Brain microvascular endothelial cell (primary cell): ENCODE results near the gene ATL1.

Experiments
- DNase-seq: peaks from one replicate; pipeline ENCODE4 v3.0.0-alpha.2; 2020
- H3K27ac ChIP-seq: fragments of 250-450 bp; sonication (Bioruptor Pico); 2 replicates; pipeline ENCODE4 v1.5.1; 2020; ENCODE audit warnings: mild to moderate bottlenecking, moderate library complexity
- H3K27me3 ChIP-seq: fragments of 250-450 bp; sonication (Bioruptor Pico); replicated peaks from 2 replicates; pipeline ENCODE4 v1.5.1; 2020; ENCODE audit warnings: mild to moderate bottlenecking
- H3K36me3 ChIP-seq: fragments of 250-450 bp; sonication (Bioruptor Pico); replicated peaks from 2 replicates; pipeline ENCODE4 v1.5.1; 2020; ENCODE audit warnings: mild to moderate bottlenecking
- H3K4me3 ChIP-seq: 2 replicates; pipeline ENCODE4 v1.5.1; 2011; ENCODE audit warnings: low read depth, mild to moderate bottlenecking, control low read depth, low read length, moderate library complexity
- in situ Hi-C: cut with HindIII; loops from 2 replicates; pipeline ENCODE4 v1.10.0; 2017; ENCODE audit warnings: low sequenced_read_pairs, low pct_ligation_motif_present
- TF ChIP-seq, protein P1 (sequence below): IDR thresholded peaks from 2 replicates; pipeline ENCODE4 v1.5.1; 2011; ENCODE audit warnings: low read depth, mild to moderate bottlenecking, moderate library complexity, low read length, control low read depth, inconsistent platforms; ENCODE audit errors: missing control alignments

The ATL1 gene

GRCh38 chr14:50666772-50667683 is 107.1 kb downstream of the ATL1 start:
- TF ChIP-seq, protein P1, sequence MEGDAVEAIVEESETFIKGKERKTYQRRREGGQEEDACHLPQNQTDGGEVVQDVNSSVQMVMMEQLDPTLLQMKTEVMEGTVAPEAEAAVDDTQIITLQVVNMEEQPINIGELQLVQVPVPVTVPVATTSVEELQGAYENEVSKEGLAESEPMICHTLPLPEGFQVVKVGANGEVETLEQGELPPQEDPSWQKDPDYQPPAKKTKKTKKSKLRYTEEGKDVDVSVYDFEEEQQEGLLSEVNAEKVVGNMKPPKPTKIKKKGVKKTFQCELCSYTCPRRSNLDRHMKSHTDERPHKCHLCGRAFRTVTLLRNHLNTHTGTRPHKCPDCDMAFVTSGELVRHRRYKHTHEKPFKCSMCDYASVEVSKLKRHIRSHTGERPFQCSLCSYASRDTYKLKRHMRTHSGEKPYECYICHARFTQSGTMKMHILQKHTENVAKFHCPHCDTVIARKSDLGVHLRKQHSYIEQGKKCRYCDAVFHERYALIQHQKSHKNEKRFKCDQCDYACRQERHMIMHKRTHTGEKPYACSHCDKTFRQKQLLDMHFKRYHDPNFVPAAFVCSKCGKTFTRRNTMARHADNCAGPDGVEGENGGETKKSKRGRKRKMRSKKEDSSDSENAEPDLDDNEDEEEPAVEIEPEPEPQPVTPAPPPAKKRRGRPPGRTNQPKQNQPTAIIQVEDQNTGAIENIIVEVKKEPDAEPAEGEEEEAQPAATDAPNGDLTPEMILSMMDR: no peak
- in situ Hi-C loops: no loop called here
- peak overlapping the region; percentile 77 for H3K4me3 ChIP-seq
- H3K36me3 ChIP-seq: peaks cover 2% of the 10 kb centered on the region
- DNase-seq: peak; percentile 58
- H3K27ac ChIP-seq: peak overlapping the region; percentile 90
- H3K27me3 ChIP-seq: no peaks in the 10 kb centered on the region

DNA sequence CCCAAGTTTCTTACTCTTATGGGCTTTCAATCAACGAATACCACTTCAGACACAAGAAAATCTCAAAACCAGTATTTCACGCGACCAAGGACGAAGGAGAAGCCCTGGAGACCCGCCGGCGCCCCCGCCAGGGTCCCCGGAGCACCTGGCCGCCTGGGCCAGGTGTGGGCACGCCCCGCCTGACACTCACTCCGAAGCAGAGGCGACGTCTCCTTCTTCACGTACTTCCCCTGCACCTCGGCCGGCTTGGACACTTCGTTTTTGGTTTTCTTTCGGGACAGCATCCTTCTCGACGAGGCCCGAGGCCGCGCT is 107.7 kb downstream of the ATL1 start:
- Histone ChIP-seq H3K36me3 (peaks cover 2% of the 10 kb centered on the region), H3K27ac (peak overlapping the region; percentile 90), H3K4me3 (peak overlapping the region; percentile 77), H3K27me3 (no peaks in the 10 kb centered on the region)
- TF ChIP-seq, protein P1: no peak
- DNase-seq: no peak
- in situ Hi-C loops: no loop called here

DNA sequence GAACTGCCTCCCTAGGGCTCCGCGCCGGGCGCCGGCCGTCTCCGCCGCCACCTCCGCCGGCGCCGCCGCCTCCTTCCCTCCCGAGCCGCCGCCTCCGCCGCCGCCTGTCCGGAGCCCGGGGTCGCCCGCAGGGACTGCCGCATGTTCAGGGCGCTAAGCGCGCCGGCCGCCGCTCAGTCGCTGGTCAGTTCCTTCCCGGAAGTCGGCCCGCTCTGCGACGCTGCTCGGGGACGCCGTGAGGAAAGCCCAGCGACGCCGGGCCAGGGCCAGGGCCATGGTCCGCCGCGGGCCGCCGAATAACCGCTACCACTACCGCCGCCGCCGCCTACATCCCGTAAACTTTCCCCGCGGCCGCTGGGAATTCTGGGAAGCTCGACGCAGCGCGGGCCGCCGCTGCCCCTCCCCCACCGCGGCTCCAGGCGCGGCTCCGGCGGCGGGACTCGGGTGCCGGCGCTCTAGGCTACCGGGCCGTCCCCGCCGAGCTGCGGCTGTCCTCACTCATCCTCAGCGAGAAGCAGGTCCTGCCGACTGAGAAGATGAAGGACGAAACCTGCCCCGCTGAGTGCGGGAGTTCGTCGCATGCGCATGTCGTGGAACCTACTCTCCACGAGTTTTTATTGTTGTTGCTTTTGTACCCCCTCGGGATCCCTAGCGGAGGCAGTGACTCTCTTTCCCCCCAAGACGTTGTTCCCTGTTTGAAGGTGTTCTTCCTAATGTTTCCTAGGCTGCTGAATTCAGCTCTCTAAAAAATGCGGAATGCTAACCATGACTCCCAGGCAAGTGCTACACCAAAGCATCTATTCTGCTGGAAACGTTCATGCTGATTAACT is 108.3 kb downstream of the ATL1 start, which contains the start of gene SAV1:
Gene SAV1, minus strand, starts transcription at position 311 of the 830 bp plus-strand sequence. CDS start 339 bp downstream, outside the sequence.
- H3K4me3 ChIP-seq: peak within 1 kb of the TSS; percentile 77
- in situ Hi-C loops: no loop called here
- TF ChIP-seq, protein P1: no peak
- peaks cover 2% of the 10 kb centered on the region for H3K36me3 ChIP-seq
- peak; percentile 68 for DNase-seq
- H3K27ac ChIP-seq: peak within 1 kb of the TSS; percentile 90
- no peaks in the 10 kb centered on the region for H3K27me3 ChIP-seq

DNA sequence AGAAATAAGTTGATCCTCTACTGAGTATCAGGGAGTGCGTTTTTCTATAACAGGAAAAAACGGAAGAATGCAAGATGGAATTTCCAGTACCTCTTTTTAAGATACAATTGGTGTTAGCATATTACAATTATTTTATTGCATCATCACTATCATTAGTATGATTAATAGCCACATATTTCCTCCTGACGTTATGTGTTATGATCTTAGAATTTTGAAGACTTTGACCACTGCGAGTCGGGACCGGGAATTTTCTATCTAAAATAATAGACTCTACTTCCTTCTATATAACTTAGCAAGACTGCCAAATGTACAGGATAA is 108.8 kb downstream of the ATL1 start:
- Histone ChIP-seq H3K27me3 (no peaks in the 10 kb centered on the region), H3K27ac (peak overlapping the region; percentile 90), H3K4me3 (peak overlapping the region; percentile 77), H3K36me3 (peaks cover 2% of the 10 kb centered on the region)
- DNase-seq: no peak
- in situ Hi-C loops: no loop called here
- TF ChIP-seq, protein P1: no peak

- Histone ChIP-seq H3K27me3 (no peaks in the 10 kb centered on the region), H3K36me3 (peaks cover 2% of the 10 kb centered on the region), H3K27ac (no peak overlapping the region), H3K4me3 (no peak overlapping the region)
- in situ Hi-C loops: no loop called here
- no peak for DNase-seq
- TF ChIP-seq, protein P1: no peak
Observed at GRCh38 chr14:50669441-50669986, 109.6 kb downstream of the ATL1 start.
